GM19328 (cell line): ENCODE measurements around the gene CCNJ.
"Not testable (repeated sequence)": the region's sequence is repeated elsewhere in the genome, so short reads cannot be mapped to it uniquely, and the experiment has no call there.

Source experiments
- ATAC-seq: cut with Tn5 transposase; IDR thresholded peaks from one replicate; pipeline ENCODE4 v1.9.1; 2021; ENCODE audit warnings: mild to moderate bottlenecking, moderate library complexity; ENCODE audit not compliant: unreplicated experiment

The CCNJ gene, protein sequence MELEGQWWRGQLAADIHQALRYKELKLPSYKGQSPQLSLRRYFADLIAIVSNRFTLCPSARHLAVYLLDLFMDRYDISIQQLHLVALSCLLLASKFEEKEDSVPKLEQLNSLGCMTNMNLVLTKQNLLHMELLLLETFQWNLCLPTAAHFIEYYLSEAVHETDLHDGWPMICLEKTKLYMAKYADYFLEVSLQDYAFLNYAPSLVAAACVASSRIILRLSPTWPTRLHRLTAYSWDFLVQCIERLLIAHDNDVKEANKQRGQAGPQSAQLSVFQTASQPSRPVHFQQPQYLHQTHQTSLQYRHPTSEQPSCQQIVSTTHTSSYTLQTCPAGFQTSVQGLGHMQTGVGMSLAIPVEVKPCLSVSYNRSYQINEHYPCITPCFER

DNA sequence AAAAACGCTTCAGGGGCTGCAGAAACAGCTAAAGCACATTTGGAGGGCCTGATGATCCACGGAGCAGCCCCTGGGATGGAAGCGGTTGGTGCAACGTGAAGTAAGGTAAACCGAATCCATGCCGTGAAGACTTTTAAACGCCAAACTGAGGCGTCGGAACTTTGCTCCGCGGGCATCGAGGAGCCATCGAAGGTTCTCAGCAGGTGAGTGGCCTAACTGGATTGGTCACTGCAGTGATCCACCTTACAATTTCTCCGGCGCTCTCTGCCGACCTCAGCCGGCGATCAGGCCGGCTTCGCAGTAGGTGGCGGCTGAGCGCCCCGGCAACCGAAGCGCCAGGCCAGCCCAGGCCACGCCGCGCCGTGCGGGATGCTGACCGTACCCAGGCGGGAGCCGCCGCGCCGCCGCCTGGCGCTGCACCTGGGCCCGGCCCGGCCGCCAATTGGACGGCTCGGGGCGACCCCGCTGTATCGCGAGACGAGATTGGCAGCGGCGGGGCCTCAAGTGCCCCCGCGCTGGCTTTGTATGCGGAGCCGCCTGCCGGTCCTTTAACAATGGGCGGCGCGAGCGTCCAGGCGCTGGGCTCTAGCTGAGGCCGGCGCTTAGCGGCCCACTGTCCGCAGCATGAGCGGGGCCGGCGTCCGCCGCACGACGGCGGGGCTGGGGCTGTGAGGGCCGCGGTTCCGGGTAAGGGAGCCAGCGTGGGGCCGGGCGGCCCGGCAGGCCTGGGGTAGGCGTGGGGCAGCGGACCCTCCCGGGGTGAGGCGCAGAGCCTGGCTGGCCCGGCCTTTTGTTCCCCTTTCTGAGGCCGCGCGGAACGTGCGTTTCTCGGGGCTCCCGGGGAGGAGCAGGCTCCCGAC, at the start of gene CCNJ:
Gene CCNJ (plus strand): TSS at position 551 of the 860 bp plus-strand sequence. CDS start 811 bp downstream, outside the sequence.
- ATAC-seq, result peak; percentile 88

DNA sequence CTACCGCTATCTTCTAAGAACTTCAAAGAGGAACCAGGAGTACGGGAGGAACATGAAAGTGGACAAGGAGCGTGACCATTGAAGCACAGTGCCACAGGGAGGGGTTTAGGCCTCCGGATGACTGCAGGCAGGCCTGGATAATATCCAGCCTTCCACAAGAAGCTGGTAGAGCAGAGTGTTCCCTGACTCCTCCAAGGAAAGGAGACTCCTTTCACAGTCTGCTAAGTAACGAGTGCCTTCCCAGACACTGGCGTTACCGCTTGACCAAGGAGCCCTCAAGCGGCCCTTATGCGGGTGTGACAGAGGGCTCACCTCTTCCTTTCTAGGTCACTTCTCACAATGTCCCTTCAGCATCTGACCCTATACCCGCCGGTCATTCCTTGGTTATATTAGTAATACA, 49.0 kb upstream of the CCNJ start:
- ATAC-seq, result not testable (repeated sequence)

DNA sequence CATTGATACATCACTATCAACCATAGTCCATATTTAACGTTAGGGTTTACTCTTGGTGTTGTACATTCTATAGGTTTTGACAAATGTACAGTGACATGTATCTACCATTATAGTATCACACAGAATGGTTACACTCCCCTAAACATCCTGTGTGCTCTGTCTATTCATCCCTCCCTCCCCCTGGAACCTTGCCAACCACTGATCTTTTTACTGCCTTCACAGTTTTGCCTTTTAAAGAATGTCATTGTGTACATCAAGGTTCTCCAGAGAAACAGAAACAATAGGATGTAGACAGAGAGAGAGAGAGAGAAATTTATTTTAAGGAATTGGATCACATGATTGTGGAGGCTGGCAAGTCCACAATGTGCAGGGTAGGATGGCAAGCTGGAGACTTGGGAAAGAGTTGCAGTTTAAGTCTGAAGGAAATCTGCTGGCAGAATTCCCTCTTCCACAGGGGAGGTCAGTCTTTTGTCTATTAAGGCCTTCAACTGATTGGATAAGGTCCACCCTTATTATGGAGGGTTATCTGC, 45.1 kb upstream of the CCNJ start:
- ATAC-seq, result no peak

GRCh38 chr10:96013956-96014355, 29.4 kb upstream of the CCNJ start:
- ATAC-seq, result no peak

DNA sequence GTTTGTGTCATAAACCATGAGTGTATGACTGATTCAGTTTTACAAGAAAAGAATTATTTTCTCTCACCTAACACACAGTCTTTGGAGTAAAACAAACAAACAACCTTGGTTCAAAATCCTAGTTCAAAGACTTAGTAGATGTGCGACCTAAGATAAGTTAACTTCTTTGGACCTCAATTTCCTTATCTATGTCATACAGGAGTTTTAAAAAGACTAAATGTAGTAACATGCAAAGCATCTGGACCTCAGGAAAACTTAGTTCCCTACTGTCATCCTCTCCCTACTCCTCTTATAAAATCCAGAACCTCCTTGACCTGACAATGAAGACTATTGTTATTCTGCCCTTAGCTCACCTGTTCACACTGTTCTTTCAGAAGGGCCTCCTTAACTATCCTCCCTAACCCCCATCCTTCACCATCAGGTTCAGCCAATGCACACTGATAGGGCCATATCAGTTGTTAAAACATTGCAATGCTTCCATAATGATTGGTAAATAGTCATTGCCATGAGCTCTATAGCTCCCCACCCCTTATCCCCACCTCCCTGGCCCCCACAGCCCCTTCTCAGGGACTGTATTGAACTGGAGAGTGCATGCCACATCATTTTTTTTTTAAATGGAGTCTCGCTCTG, 28.8 kb upstream of the CCNJ start:
- no peak for ATAC-seq

DNA sequence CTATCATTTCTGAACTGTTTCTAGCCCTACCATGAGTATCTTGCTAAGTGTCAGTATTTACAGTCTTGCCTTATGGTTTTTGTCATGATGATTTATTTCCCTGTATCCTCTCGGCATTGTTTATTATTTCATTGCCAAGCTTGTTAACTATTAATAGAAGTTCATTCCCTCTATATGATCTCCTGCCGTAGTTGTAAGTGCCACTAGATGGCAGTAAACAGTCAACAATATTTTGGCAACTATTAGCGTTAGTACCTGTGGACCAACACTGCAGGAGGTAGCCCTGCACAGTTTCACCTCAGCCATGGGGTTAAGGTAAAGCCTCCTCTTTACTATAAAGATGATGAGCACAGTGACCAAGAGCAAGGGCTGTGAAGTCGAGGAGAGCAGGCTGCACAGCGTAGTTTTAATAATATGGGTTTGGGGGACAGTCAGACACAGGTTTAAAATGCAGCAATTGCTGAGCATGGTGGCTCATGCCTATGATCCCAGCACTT, 26.1 kb upstream of the CCNJ start:
- ATAC-seq, result no peak

DNA sequence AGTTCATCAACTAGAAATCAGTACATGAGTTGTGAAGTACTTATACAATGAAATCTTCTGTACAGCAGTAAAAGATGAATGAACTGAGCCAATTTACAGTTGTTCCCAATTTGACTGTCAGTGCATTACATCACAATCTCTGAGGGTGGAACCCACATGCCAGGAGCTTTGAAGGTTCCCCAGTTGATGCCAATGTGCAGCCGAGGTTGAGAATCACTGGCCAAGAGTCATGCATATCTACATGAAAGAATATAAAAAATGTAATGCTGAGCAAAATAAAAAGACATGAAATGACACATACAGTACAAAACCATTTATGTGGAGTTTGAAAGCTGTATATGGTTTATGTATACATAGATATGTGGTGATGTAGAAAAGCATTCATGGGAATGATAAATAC, 22.1 kb upstream of the CCNJ start:
- no peak for ATAC-seq

DNA sequence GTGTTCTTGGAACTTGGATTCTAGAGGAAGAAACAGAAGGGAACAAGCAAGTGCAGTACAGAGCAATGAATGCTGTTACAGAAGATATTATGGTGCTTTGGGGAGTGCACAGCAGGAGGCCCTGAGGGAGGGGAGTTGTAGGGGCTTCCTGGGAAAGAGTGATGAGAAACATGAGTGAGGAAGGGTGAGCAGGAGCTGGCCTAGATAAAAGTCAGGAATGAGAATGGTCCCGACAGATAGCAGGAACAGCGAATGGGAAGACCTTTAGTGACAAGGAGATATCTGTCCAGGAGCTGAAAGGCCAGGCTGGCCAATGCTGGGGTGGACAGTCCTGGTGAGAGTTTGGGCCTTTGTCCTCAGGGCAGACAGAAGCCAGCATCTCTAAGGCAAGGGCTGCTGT, 20.6 kb upstream of the CCNJ start:
- no peak for ATAC-seq

- no peak for ATAC-seq
Measured at GRCh38 chr10:96023168-96023567, 20.2 kb upstream of the CCNJ start.

DNA sequence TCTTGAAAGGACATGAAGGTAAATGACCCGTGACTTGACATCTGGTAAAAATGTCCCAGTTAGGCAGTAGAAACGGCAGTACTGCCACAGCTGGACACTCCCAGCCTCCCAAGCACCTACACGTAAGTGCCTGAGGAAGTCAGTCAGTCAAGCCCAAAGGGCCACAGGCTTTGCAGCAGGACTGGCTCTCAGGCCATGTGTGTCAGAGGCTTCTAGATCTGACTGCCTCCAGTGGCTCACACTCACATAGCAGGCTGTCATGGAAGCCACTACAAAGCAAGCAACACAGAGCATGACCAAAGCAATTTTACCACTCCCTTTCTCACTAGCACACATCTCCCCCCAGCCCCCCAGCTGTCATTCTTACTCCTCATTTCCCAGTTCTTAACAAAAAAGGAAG, 17.8 kb upstream of the CCNJ start:
- ATAC-seq, result no peak

- no peak for ATAC-seq
Measured at GRCh38 chr10:96034625-96035024, 8.8 kb upstream of the CCNJ start.

DNA sequence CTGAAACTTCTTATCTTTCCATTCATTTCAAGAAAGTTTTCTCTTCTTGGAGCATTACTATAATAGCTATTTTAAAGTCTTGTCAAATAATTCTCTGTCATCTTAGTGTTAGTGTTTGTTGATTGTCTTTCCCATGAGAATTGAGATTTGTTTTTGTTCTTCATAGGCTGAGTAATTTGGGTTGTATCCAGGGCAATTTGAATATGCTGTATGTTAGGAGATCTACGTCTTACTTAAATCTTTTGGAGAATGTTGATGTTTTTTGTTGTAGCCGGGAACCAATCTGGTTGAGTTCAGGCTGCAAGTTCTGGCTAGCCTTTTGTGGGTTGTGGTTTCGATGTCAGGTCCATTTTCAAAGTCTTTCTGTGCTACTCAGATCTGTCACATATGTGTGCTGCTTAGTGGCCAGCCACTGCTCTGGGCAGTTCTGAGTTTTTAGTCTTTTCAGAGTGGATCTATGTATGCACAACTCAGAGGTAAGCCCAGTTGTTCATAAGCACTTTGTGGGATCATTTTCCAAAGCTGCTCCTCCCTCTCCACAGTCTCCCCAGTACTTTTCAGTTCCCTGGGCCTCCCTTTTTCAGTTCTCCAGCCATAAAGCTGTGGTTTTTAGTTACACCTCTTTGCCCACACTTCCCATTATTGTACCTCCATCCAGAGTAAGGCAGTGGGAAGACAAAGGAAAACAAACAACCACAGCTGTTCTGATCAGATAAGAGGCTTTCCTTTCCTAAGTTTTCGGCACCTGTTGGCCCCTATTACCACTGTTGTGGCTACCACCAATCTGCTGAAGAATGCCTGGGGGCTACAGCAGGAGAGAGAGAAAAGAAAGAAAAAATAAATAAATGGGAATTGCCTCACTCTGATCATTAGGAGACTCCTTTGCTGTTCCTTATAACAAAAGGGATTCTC, 4.7 kb upstream of the CCNJ start:
- no peak for ATAC-seq

GRCh38 chr10:96041146-96041545, 2.2 kb upstream of the CCNJ start:
- ATAC-seq, result no peak

DNA sequence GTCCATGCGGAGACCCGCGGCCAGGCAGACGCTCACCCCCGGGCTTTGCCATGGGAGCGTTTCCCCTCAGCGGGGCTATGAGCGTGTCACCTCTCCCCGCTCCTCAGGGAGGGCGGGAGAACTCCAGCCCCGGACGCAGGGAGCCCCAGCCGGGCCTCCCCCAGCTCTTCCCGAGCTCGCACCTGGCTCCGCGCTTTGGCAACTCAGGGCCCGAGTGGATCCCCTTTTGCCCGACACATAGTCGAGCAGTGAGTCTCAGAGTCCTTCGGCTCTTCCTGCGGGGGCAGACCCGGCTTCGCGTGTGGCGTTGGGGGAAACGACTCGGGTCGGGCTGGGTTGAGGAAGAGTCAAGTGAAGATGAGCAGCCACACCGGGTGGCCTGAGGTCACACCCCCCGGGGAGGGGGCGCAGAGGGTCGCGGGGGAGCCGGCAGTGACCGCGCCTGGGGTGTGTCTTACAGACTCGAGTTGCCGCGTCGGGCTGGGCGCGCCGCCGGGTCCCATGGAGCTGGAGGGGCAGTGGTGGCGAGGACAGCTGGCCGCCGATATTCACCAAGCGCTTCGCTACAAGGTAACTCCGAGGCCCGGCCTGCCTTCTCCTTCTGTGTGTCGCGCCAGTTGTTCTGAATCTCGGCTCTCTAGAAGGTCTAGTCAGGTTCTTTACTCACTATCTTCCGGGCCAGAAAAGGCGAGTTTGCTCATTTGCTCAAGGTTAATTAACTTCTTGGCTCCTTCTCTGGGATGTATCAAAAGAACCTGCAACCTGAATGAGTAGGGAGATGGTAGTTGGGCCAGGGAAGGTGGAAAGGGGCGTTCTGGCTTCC, 721 bp downstream of the CCNJ start:
- peak; percentile 33 for ATAC-seq

DNA sequence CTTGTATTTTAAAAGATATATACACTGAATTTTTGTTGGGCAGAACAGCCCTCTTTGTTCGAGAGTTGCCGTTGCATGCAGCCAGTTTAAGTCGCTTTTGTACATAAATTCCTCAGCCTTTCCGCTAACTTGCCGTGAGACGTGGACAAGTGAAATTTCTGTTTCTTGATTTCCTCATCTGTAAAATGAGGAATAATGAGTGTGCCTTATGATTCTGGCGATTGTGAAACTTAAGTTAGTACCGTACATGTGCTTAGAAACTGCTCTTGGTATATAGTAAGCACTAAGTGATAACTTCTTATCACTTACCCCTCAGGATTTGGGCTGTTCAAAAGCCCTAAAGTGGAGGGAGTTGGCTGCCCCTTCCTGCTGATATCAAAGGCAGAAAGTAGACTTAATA, 1.4 kb downstream of the CCNJ start:
- no peak for ATAC-seq

DNA sequence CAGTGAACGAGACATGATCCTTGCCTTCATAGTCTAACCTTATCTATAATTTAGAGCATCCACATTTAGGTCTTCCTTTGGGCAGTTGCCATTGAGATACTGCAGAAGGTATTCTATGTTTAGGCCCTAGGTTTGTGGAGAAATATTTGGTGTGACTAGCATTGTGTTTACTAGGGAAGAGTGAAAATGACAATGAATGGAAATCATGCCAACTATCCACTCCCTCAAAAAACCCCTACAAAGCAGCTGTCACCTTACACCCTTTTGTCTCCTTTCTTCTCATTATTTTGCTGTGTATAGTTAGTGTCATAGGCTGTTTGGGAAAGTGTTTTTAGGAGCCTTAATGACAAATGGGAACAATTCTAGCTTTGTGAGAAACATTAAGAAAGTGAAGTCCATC, 3.2 kb downstream of the CCNJ start:
- ATAC-seq, result no peak

DNA sequence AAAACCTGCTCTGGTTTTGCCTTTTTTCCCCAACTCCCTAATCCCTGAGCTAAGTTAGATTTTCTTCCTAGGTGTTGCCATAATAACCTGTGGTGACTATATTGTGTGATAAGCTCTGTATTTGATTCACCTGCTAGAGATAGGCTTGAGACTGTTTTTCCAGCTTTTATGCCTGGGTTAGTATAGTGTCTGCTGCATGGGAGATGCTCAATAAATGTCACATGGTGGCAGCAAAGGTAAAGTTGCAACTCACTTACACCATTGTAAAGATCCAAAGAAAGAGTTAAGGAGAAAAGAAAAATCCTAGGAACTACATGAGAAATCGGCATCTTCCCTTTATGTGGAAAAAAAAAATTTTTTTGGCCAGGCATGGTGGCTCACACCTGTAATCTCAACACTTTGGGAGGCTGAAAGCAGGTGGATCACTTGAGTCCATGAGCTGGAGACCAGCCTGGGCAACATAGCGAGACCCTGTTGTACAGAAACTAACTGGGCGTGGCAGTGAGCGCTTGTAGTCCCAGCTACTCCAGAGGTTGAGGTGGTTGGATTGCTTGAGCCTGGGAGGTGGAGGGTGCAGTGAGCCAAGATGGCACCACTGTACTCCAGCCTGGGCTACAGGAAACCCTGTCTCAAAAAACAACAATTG, 3.7 kb downstream of the CCNJ start:
- ATAC-seq, result no peak

- ATAC-seq, result not testable (repeated sequence)
Measured at GRCh38 chr10:96047925-96048324, 4.5 kb downstream of the CCNJ start.

- no peak for ATAC-seq
Measured at GRCh38 chr10:96049340-96049739, 6.0 kb downstream of the CCNJ start.
